HEK293T (cell line): ENCODE measurements around the gene PABPC1L.

Source experiments
- BHLHE40 ChIP-seq: fragments of 450-650 bp; IDR thresholded peaks from 2 replicates; pipeline ENCODE4 v1.6.1; 2016; ENCODE audit warnings: mild to moderate bottlenecking, moderate library complexity, borderline replicate concordance
- FOXM1 ChIP-seq: fragments of 450-650 bp; IDR thresholded peaks from 2 replicates; pipeline ENCODE4 v1.6.1; 2017; ENCODE audit warnings: mild to moderate bottlenecking, borderline replicate concordance
- SP1 ChIP-seq: fragments of 450-650 bp; IDR thresholded peaks from 2 replicates; pipeline ENCODE4 v1.6.1; 2017

- no peak for TF ChIP-seq BHLHE40
- TF ChIP-seq SP1: no peak
- no peak for TF ChIP-seq FOXM1
Observed at GRCh38 chr20:44911264-44911921, 1.5 kb downstream of the PABPC1L start.
